ENCODE measurements around the gene DUSP22.

The DUSP22 gene

GRCh38 chr6:395432-396125 is 103.3 kb downstream of the DUSP22 start:
- no peak for DNase-seq (ENCODE audit: low read depth)

DNA sequence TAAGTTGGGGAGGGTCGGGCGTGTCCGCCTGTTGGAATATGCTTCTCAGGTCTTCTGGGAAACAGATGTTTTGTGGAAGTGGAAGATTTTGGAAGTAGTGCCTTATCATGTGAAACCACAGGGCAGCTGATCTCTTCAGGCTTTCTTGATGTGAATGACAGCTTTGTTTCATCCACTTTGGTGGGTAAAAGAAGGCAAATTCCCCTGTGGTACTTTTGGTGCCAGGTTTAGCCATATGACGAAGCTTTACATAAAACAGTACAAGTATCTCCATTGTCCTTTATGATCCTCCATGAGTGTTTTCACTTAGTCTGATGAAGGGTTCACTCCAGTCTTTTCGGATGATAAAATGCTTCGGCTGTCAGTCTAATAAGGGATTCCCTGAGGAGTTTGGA is 103.8 kb downstream of the DUSP22 start:
- DNase-seq (ENCODE audit: low read depth), result no peak

DNA sequence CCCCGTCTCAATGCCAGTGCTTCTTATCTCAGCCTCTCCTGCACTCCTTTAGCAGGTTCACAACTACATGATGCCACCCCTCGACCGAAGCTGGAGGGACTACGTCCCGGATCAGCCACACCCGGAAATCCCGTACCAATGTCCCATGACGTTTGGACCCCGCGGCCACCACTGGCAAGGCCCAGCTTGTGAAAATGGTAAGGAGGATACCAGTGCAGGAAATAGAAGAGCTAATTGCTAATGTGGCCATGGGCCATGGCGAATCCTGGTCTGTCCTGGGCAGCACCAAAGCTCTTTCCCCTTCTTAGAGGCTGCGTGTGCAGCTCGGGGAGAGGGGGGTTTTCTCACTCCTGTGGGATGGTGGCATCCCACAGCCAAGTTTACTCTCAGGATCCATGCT is 104.8 kb downstream of the DUSP22 start:
- no peak for DNase-seq (ENCODE audit: low read depth)

GRCh38 chr6:397604-398003 is 105.3 kb downstream of the DUSP22 start:
- no peak for DNase-seq (ENCODE audit: low read depth)

- no peak for DNase-seq (ENCODE audit: low read depth)
These were observed 105.8 kb downstream of the DUSP22 start for GRCh38 chr6:398065-398464.

DNA sequence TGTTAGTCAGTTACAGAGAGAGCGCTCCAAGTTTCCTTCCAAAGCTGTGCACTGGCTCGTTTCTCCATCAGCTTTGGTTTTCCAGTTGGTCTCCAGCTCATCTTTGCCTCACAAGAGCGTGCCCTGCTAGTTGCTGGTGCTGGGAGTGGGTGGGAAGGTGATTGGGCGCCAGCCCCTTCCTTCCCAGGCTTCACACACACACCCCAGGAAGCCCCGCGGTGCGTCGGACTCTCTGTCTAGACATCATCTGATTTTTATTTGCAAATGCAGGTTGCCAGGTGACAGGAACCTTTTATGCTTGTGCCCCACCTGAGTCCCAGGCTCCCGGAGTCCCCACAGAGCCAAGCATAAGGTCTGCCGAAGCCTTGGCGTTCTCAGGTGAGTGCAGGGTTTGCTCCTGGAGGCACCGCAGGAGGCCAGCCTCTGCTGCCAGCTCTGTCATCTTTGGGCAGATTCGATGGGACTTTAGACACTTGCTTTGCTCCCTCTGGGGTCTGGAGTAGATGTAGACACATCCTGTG is 106.3 kb downstream of the DUSP22 start:
- no peak for DNase-seq (ENCODE audit: low read depth)

DNA sequence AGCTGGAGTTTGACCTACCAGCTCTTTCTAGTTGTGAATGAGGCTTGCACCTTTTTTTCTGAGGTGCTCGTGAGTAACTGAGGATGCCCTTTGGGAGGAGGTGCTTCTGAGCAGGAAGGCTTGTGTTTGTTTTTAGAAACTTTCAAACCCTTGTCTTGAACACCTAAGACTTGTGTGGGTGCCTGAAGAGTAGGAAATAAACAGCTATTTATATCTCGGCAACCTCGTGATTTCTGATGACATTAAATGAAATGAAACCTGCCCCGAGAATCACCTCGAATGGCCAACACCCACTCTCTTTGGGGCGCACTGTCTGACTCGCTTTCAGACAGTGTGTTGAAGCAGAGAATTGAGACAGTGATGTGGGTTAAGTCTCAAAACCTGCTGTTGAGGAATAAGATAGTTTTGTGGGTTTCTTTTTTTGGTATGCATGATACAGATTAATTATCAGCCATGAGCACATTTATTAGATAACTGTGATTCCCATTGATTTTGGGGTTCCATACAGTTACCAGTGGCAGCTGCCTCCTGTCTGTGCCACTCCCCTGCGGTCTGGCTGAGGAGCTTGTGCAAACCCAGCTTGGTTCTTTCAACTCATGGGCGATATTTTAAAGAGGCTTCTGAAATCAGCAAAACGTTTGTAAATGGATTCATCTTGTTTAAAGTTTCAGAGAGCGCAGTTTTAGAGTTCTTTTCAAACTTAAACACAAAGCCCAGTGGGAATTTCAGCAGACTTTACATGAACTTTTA is 107.7 kb downstream of the DUSP22 start:
- DNase-seq (ENCODE audit: low read depth), result no peak

GRCh38 chr6:400815-401214 is 108.5 kb downstream of the DUSP22 start:
- DNase-seq (ENCODE audit: low read depth), result no peak
